Measurements from ENCODE around the gene NR4A2.

Gene NR4A2

DNA sequence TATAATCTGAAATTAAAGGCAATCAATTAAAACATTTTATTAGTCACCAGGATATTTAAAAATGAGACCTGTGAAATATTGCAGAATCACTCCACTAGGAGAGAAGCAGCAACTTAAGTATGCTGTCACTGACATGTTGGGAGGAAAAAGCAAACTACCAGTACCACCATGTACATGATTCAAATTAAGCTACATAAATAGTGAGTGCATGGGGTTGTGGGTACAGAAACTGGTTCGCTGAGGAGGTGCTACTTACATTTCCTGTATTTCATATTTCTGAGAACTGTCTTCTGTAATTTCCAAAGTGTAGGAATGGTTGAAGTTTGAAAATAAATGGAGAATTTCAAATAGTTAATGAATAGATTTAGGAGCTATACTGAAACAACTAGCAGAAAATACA lies 7.9 kb upstream of the NR4A2 start:
- DNase-seq (ENCODE audit: low read depth, low spot score), result no peak

DNA sequence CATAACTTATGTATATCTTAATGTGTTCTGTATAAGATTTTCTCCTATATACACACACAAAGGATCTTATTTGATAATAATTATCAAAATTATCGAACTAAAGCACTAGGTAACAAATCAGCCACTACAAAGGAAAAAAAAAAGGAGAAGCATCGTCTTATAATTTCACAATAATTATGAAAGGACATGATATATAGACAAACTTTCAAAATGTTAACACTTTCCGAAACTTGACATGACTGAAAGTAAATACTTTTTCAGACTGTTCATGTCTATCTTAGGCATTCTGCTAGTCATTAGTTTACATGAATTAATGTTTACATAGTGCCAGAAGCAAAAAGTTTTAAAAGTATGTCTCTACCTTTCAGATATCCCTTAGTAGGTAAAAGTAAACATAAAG lies 7.3 kb upstream of the NR4A2 start:
- no peak for DNase-seq (ENCODE audit: low read depth, low spot score)

DNA sequence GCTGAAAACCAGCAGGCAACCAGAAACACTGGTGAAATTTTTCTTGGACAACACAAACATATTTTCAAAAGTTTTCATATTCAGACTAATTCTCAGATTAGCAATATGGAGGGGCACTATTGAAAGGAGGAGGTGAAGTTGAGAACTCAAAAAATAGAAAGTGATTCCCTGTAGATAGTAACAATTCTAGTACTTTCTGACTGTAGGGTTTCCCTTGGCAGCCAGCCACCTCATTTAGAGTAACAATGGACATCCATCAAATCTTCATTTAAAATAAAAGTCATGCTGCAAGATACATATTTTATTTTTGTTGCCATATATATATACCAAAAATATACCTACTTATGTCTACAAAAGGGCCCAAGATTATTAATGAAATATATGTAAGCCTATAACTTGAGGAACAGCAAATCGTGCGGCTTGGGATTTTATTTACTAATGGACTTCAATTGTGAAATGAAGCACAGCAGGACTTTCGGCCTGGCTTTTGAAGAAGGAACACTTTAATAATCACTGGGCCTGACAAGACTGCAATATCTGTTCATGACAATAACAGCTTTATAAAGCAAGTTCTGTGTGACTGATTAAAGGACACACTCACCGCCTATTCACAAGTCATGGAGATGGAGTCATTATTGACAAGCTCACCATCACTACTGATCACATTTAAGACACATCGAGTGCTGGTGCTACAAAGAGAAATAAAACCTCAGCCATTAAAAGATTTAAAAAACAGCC lies 6.8 kb upstream of the NR4A2 start:
- no peak for DNase-seq (ENCODE audit: low read depth, low spot score)

DNA sequence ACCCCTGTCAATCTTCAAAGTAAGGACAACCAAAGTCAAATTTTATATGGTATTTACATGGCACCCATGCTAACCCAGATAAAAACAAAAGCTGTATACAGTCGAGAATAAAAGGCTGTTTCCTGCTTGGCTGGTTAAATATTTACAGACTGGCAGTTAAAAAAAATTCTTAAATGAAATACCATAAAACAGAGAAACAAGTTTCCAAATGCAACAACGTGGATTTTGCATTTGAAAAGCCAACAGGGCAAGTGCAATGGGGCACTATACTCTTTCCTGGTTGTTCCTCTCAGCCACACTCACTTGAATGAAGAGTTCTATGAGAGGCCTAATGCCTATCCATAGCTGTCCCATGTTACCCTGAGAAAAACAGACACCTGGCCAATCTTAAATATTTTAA lies 6.1 kb upstream of the NR4A2 start:
- DNase-seq (ENCODE audit: low read depth, low spot score), result no peak

DNA sequence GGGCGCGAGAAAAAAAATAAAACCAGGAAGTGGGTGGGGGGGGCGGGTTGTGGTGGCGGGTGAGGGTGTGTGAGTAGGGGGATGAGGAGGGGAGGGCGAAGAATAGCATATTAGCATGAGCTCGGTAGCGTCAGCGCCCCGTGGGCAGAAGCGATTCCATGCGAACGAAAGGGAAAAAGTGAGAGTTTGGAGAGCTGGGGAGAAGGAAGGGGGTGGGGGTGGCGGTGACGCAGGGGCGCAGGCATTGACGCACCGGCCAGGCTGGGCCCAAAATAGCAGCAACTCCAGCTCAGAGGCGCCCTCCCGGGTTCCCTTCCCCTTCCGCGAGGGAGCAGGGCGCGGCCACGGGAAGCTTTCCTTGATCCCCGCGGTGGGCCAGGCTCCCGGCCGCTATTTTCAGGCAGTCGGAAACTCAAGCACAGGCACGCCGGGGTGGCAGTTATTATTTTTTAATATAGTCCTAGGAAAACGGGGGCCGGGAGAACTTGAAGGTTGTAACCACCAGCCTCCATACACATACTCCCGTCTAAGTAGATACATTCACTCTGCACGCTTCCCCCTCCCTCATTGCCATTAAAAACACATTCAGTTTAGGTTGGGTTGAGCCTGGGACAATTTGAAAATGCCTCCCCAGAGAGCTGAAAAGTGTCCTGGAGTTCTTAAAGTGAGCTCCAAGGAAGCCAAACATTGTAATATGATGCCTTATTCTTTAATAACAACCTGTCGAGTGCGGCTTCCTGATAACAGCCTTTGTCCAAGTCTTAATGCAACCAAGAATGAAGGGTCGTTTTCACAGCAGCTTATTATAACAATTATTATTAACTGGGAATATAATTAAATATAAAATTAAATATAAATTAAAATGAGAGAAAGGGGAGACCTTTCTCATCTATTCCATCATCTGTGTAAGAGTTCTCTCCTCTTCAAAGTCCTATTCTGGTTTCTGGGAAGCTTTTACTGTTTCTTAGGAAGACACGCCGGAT lies 2.3 kb upstream of the NR4A2 start:
- DNase-seq (ENCODE audit: low read depth, low spot score), result peak; percentile 57

DNA sequence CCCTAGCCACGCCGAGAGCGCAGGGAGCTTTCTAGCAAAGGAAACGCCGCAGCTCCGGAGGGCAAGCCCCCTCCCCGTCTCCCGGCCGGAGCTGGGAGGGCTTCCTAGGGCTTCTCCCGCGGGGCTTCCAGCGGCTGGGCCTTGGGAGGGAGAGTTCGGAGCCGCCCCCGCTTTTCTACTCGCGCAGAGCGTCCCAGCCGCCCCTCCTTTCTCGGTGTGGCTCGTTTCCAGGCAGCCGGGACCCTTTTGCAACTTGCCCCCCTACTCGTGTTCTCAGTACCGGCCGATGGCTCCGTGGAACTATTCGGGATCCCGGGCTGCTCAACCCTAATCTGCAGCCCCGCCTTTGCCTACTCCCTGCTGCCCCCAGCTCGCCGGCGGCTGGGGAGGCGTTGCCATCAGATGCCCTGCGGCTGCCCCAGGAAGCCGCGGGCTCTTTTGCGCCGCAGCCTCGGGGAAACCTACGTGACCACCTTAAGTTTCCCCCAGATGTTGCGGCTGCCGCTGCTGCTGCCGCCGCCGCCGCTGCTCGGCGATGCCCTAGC lies 1.5 kb upstream of the NR4A2 start:
- DNase-seq (ENCODE audit: low read depth, low spot score), result peak; percentile 52

DNA sequence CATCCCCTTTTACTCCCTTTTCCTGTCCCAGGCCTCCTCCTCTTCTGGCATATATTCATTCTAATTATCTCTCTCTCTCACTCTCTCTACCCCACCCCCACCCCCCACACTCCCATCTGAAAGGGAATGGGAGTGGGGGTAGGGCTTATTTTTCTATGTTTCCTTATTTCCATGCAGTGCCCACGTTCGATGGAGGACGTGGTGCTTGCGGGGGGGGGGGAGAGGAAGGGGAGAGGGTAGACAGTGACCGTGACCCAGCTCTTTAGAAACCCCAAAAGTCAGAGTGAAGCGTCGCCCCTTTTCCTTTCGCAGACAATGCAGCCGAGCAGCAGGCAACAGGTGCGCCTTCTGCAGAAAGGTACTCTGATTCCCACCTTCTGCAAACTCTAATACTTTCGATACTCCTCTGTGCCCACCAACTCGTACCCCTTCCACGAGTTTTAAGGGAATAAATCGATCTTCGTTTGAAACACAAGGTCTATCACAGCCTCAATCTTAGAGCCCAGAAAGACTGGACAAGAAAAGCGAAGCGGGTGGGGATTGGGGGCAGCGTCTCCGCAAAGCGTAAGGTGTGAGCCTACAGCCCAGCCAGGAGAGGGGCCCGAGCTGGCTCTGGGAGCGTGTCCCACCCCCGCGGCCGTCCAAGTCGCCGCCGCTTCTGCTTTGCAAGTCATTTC lies 891 bp upstream of the NR4A2 start:
- no peak for DNase-seq (ENCODE audit: low read depth, low spot score)

DNA sequence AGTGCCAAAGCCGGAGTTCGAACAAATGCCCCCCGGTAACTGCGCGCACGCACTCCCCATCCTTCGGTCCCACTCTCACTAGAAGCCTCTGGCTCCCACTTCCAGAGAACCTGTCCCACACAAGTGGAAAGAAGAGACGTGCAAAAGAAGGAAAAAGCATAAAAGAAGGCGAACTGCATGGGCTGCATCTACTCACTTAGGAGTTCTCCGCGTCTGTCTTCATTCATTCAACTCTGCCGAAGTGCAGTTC lies 312 bp downstream of the NR4A2 start:
- DNase-seq (ENCODE audit: low read depth, low spot score), result no peak

DNA sequence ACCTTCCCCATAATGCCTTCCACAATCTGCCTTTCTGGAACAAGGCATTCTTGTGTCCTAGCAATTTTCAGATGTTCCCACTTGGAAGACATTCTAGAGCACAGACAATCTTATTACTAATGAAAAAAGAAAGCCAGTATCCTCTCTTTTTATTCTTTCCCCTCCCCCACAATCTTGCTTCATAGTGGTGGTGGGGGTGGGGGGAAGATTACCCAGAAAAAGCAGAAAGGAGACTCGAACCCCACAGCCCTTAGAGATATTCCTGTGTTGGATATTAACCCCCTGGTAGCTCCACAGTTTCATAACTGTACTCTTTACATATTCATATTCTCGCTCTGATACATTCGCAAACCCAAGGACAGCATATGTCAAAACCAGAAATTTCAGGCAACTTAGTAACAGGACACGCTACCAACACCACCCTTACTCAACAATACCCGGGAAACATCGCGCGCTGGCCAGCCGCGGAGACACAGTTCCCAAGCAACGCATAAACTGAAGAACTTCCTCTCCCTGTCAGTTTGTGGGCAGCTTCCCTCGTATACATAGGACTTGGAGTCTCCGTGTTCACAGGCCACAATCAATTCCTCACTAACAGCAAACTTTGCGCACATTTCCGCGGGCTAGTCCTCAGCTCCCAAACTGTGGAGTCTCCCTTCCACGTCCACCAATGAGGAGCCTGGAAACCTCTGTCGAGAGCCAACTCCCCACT lies 793 bp downstream of the NR4A2 start:
- no peak for DNase-seq (ENCODE audit: low read depth, low spot score)

DNA sequence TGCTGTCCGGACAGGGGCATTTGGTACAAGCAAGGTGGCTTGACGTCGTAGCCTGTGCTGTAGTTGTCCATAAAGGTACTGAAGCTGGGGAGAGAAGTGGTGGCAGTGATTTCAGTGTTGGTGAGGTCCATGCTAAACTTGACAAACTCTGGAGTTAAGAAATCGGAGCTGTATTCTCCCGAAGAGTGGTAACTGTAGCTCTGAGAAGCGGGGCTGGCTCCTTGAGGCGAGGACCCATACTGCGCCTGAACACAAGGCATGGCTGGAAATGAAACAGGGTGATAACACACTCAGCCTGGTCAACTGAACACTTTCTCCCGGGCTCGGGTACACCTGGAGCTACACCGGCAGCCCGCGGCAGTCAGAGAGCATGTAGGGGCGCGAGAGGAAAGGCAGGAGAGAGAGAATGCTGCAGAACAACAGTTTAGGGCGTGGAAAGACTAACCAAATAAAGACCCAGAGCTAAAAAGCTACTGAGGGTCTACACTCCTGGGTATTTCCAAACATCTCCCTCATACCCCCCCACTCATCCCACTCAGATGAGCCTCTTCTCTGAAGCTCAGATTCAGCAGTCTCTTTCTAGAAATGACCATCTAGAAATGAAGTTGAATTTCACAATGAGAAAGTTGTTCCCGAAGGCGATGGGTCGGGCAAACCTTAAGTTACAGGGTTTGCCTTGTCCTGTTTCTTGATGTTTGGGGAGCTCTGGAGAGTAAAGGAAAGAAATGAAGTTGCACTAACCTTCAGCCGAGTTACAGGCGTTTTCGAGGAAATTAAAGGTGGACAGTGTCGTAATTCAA lies 2.4 kb downstream of the NR4A2 start:
- no peak for DNase-seq (ENCODE audit: low read depth, low spot score)

DNA sequence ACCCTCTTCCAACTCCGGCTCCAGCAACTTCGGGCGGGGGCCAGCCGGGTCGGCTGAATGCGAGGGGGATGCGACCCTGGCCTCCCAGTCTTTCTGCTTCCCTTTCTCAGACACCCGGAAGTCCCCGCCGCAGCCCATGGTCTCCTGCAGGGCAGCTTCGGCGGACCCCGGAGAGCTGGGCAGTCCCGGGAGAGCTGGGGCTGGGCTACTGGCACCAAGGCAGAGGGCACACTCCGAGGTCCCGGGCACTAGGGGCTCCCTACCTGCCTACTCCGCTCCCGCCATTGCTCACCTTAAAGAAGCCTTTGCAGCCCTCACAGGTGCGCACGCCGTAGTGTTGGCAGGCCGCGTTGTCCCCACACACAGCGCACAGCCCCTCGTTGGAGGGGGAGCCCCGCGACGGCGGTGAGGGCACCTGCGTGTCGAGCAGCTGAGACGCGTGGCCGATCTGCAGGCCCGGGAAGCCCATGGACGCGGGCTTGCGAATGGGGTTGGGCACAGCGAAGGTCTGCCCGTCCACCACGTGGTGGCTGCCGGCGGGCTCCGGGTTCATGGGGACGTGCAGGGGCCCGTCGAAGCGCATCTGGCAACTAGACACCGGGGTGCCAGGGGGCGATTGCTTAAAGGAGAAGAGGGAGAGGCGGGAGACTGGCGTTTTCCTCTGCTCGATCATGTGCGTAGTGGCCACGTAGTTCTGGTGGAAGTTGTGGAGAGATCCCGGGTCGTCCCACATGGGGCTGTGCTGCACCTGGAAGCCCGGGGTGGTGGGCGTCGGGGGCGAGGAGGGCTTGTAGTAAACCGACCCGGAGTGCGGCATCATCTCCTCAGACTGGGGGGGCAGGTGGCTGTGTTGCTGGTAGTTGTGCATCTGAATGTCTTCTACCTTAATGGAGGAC lies 3.2 kb downstream of the NR4A2 start:
- DNase-seq (ENCODE audit: low read depth, low spot score), result no peak

DNA sequence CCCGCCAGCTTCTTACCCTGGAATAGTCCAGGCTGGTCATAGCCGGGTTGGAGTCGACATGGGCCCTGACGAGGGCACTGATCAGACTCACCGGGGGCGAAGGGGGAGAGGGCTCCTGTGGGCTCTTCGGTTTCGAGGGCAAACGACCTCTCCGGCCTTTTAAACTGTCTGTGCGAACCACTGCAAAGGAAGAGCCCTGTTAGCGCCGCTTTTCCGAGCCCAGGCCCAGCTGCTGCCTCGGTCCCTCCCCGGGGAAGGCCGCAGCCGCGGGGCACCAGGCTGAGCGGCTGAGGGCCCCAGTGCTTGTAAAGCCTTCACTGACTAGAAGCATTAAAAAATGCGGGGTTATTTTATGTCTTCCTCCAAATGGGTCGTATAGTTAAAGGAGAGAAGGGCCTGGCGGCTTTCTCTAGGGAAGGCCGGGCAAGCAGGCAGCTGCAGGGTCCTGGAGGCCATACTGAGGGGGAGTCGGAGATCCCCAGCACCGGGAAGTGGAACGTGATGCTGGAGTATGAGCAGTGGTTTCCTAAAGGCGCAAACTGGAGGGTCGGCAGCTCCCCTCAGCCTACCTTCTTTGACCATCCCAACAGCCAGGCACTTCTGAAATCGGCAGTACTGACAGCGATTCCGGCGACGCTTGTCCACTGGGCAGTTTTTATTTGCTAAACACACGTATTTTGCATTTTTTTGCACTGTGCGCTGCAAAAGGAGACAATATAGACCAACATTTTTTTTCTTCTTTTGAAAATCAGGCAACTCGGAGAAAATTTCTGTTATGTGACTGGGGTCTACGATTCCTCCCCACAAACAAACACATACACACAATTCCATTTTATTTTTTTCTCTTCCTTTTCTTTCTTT lies 4.5 kb downstream of the NR4A2 start:
- DNase-seq (ENCODE audit: low read depth, low spot score), result no peak

DNA sequence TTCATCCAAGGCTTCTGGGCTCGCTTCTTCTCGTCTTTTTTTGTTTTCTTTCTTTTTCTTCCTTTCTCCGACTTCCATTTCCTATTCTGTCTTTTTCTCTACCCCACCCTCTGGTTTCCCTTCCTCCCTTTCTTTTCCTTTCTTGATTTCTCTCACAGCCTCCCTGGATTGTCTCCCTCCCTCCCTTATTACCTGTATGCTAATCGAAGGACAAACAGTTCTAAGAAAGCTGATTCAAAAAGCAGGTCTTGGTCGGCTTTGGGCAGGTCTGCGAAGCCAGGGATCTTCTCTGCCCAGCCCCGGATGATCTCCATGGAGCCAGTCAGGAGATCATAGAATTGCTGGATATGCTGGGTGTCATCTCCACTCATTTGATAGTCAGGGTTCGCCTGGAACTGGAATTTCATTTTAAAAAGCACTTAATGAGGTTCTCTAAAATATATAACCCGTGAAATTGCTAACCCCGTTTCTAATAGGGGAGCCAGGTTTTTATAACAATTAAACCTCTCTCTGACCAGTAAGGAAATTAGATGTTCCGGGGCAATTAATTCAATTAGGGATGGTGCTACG lies 5.9 kb downstream of the NR4A2 start:
- DNase-seq (ENCODE audit: low read depth, low spot score), result no peak

DNA sequence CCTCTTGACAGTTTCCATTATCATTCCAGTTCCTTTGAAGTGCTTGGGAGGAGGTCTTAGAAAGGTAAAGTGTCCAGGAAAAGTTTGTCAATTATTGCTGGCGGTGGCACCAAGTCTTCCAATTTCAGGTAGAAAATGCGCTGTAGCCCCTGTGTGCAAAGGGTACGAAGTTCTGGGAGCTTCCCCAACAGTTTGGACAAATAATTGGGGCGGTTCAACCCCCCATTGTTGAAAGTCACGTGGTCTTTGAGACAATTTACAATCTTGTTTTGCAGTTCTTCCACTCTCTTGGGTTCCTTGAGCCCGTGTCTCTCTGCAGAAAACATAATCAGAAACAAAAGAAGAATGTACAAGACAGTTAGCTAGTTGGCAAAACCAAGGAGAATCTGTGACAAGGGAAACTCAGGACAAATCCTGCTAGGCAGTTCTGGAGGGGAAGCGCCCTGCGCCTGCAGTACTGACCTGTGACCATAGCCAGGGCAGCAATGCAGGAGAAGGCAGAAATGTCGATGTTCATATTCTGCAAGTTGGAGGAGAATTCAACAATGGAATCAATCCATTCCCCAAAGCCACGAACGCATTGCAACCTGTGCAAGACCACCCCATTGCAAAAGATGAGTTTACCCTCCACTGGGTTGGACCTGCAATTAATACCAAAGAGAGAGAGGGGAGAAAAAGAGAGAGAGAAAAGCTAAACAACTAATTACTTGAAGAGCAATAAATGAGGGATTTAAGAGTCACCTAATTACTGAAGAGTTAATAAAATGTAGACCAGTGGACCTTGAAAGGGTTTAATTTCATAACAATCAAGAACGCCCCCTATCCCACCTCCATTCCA lies 6.6 kb downstream of the NR4A2 start:
- DNase-seq (ENCODE audit: low read depth, low spot score), result no peak

DNA sequence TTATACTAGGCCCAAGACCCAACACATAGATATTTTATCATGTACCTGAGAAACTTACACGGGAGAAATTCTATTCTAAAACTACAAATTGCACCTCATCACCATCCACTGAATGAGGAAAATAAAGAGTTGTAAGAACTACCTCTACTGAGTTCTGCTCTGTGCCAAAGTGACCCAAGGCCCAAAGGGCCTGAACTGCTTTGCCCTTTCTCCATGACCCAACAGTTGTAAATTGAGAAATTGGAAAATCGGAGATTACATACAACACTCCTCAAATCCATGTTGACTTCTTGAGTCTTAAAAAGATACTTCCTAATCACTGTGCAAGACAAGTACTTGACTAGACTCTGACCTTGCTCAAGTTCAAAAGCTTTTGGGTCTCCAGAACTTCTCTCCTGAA lies 8.8 kb downstream of the NR4A2 start:
- no peak for DNase-seq (ENCODE audit: low read depth, low spot score)

DNA sequence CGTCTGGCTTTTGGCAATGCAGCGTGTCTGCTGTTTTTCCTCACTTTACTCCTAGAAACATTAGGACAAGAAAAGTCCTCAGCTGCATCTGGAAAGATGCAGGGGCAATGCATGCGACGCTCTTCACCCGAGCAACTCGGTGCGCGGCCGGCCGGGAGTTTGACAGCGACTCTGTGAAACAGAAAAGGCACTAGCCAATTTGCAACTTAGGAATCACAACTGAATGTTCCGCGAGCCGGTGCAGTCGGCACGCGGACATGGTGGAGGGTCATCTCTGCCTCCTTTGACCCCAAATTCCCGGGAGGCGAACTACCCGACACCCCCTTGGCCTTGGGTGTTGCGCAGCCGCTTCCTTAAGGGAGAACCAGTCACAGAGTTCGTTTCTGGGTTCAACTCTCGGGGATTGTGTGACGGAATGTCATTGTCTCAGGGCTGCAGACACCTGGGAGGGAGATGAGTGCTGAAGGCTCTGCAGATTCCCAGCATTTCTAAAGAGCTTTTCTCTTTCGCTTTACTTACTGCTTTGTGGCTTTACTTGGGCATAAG lies 9.8 kb downstream of the NR4A2 start:
- DNase-seq (ENCODE audit: low read depth, low spot score), result no peak

DNA sequence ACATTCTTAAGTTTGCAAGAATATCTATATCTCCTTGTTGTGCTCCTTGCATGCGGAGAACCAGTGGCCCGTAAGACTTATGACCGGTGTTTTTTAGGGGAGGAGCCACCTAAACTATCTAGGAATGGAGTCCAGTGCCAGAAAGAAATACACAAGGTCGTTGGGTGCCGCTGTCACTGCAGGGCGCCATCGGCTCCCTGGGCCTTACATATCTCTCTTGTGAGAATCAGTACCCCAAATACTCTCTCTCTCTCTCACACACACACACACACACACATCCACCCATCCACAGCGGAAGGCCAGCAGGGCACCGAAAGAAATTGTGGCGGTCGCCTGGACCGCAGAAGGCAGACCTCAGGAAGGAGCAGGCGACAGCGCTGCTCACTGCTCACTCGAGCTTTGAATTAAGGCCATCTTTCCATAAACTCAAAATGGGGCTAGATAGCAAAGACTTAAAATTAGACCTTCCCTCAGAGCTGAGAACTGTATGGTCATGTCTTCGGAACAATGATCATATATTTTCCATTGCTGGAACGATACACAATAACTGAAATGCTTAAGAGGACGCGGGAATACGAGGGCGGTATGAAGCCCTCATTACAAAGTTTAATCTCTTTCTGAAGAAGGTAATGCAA lies 10.4 kb downstream of the NR4A2 start:
- DNase-seq (ENCODE audit: low read depth, low spot score), result no peak

Measured in activated CD4-positive, CD25-positive, alpha-beta regulatory T cell treated with anti-CD3 and anti-CD28 coated beads, Interleukin-2, amount 50 U/mL, for 16 hours (primary cell).